GM18517 (cell line): ENCODE measurements around the gene AOAH.

ENCODE experiments used
- ATAC-seq: cut with Tn5 transposase; IDR thresholded peaks from one replicate; pipeline ENCODE4 v1.9.1; 2021; ENCODE audit warnings: mild to moderate bottlenecking, moderate library complexity; ENCODE audit not compliant: unreplicated experiment

The AOAH gene

DNA sequence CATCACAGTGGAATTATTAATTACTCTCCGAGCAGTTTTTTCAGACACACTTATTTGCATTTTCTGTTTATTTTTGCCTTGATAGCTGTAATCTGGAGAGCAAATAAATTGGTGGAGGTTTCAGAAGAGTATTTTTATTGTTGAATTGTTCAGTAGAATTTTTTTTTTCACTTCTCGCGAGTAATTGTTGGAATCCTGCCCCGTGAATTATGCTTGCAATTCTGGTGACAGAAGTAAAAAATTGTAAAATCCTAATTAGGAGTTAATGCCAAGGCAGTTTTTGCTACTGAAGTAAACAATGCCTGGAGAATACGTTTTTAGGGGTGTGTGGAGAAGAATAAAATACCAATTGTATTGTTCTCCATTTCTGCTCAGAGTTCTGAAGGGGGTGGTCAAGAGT, 88.2 kb downstream of the AOAH start:
- ATAC-seq = no peak

DNA sequence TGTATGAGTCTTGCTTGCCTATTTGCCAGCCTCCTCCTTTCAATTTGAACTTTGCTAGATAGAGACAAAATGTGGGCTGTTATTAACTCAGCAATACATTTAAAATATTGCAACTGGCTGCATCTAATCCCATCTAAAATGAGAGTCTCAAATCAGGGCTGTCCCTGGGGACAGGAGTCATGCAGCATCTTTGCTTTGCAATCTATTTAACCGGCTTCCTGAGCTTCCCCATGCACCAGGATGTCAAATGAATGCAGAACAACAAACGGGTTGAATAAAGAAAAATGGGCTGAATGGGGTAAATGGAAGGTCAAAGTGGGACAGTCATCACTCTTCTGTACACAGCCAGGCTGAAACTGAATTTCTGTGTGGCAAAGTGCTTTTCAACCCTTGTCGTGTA, 89.2 kb downstream of the AOAH start:
- ATAC-seq = no peak

DNA sequence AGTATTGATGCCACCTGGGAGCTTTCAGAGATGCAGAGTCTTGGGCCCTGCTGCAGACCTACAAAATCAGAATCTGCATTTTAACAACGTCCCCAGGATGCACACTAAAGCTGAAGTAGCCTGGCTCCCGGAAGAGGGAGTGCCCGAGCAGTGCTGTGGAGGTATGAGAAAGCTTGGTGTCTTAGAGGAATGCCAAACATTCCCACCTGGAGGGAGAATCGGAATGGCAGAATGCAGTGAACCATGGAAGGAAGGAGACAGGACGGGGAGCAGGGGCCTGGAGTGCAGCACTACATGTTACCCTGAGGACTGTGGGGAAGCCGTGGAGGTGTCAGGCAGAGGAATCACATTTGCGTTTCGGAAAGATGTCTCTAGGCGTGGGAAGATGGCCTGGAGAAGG, 90.9 kb downstream of the AOAH start:
- ATAC-seq = no peak

DNA sequence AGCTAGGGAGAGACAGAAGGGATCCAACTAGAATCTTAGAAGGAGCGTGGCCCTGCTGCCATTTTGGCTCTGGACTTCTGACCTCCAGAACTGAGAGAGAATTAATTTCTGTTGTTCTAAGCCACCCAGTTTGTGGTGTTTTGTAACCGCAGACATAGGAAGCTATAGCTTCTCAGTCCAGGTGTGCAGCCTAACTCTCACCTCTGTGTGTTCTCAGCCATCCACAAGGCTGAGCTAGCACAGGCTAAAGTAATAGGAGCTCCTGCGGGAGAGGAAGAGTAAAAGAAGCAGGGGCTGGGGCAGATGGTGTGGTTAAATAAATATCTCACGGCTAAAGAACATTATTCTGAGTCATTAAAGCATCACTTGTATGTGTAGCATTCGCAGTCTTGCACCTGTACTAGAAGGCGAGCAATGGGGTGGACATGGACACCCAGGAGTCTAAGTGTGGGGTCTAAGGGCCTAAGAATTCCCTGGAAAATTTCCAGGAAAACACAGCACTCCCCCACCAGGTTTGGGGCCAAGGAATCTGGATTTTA, 94.1 kb downstream of the AOAH start:
- ATAC-seq = no peak

DNA sequence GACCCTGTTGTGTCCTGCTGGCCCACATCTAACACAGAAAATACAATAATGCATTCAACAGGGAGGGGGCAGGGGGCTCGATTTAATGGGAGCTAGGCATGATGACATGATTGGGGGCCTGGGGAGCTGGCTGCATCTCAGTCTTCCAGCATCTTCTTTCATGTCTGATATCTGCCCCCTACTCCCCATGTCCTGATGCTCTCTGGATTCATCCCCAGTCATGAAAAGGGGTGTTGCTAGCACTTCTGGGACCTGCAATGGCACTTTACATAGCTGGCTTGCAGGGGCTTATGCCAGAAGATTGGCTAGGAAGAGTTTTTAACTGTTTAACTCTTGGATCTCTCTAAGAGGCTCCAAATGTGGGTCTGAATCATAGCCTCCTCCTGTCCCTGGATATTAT, 94.9 kb downstream of the AOAH start:
- ATAC-seq = no peak

DNA sequence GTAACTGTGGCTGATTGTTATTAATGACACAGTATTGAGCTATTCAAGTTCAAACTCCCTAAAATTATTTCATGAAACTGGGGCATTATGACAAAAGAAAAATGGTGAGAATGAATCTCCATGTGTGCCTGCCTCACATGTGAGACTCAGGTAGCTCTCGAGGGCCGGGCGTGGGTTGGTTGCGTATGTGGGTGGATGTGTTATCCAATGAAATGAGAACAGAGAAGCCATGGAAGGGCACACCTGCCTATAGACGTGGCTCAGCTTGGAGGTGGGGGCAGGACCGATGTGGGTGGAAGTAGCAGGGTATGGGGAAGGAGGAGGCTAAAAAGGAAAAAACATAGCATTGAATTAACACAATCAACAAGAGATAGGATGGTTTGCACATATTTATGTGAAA, 96.5 kb downstream of the AOAH start:
- no peak for ATAC-seq

DNA sequence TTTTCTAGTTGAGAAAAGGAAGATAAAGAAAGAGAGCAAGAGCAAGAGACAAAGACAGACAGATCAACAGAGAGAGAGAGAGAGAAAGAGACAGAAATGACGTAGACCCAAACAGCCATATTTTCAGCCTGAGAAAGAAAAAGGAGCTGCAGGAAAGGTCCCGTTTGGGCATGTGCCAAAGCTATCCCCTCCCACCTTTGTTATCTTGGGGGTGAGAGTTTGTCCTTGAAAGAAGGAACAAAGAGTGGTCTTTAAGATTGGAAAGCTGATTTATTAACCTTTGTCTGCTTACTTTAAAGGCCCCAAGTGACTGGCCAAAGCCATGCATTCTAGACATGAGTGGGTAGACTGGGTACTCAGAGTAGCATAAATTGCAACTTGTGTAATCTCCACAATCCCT, 98.2 kb downstream of the AOAH start:
- ATAC-seq = no peak

DNA sequence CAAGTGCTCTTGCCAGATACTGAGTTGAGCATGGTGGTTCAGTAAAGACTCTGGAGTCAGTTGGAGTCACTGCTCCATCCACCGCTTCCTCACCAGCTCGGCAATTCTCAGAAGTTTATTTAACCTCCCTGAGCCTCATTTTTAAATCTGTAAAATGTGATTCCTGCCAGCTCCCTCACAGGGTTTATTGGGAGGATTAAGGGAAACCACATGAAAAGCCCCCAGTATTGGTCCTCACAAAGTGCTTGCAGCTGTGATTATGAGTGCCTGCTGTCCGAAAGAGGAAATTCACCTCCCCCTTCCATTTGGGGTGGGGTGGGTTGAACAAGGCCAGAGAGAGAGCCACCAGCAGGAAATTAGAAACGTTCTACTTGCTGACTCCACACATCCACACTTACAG, 99.0 kb downstream of the AOAH start:
- ATAC-seq = no peak

DNA sequence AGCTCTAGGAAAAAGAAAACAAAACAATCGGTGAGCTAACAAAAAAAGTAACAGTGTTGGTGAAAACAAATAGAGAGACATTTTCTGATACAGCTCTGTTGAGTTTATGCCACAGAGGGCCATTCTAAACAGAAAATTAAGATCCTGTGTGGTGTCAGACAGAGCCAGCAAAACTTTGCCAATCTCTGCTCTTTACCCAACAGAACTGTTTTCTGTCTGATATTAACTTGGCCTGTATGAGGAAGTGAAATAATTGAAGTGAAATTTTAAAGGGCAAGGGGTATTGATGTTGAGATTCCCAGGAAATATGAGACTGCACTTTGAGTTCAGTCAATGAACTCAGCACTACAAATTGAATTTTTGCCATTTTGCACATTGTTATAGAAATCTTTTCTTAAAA, 101.0 kb downstream of the AOAH start:
- ATAC-seq = no peak

DNA sequence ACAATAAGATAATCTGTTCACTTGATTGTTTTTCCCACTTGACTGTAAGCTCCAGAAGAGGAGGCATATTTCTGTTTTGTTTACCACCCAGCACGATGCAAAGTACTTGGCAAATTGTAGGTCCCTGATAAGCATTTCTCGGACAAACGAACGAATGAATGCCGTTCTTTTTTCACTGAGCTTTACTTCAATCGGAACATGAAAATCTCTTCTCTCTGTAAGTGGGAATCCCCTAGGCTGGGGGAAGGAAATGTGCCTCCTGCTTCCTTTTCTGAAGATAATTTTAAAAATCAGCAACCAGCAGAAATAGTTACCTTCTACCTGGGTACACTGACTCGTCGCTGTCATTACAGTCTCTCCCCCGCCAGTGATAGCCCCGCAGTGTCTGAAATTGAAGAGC, 102.9 kb downstream of the AOAH start:
- no peak for ATAC-seq

DNA sequence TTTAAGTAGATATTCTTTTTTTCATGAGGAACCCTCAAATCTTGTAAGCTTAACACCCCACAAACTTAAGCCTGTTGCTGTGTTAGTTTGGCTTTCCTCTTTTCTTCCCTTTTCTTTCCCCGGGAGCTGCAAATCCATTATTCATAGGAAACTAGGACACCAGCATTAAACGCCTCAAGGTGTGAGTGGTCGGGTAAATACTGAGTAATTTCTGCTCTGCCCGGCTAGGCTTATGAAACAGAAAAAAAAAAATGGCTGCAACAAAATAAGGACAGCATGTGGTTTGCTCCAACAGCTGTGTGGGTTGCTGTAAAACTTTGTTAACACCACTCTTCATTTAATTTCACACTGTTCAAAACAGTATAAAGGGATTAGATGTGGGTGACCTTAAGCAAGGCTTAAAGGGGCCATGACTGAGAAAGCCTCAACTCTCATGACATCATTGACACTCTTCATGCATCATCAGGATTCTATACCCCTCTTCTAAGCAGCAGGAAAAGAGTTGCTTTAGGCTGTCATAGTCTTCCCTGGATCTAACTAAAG, 104.1 kb downstream of the AOAH start:
- no peak for ATAC-seq

DNA sequence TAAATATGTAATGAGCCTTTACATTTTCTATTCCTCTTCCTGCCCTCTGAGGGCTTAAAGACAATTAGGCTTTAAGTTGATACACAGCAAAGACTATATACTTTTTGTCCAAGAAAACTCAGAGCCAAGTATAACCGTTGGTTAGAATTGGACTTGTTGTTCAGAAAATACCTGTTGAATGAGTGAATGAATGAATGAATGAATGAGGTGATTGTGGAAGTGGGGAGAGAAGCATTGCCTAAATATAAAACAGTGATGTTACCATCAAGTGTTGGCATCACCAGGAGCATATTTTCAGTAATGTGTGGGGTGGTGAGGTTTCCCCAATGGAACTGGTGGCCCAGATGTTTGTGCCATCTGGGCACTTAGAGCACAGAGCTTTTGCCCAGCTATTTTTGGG, 106.9 kb downstream of the AOAH start:
- ATAC-seq = no peak

DNA sequence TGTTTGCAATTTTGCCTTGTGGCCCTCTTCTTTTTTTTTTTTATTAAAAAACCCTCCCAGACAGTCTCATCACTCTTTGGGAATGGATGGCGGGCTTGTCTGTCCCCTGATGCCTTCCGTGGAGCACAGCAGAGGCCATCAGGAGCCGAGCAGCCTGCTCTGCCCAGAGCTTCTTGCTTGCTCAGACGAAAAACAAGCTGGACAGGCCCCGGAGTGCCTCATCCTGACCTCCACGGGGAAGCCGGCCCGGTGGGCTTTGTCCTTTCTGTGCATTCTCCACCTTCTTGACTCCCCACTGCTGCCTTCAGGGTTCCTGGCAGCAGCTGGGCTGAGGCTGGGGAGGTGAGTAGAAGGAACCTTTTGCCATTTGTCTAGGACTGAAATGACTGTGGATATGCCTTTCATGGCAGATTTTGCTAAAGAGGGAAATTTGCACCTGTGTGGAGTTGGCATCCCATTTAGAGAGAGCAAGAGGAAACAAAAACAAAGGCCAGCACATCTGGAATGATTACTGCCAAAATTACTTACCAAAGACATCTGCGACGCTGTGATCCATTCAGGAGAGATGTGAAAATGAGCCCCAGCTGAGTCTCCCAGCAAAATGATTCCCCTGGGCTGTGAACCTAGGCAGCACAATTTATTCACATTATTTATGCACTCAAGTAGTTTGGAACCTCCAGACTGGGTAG, 108.3 kb downstream of the AOAH start:
- no peak for ATAC-seq

DNA sequence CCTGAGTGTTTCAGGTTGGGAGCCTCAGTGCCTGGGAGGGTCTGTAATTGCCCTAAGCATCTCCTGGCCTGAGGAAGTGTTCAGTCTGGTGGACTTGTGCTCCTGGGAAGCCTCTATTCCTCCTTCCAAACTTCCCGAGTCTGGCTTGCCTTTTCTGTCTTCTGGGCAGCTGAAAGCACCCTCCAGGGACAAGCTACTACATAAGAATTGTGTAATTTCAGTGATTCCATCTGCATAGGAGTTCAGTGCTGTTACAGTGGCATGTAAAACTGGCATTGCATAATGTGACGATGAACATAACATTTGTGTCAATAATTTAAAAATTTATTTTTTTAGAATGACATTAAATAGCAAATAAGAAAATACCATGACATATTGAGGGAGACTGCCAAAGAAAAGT, 109.3 kb downstream of the AOAH start:
- ATAC-seq = no peak

DNA sequence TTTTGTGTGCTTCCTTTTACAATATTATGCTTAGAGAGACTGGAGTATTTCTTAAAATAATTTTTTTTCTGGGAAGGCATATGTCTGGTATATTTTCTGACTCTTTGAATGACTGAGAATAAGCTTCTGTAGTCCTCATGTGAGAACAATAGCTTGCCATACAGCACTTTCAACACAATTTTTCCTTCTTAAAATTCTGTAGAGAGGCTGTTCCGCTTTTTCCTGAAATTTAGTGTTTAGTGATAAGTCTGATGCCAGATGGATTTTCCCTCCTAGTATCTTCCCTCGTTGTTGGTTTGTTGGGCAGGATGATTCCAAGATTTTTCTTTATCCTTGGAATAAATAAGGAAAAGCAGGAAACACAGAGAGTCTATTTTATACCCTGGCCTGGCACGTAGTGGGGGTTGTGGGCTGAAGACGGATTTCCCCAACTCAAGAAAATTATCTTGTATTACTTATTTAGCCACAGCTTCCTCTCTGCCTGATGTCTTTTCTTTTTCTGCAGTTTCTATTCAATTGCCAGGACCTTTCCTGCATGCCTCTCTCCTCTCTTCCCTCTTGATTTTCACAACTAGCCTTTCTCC, 111.2 kb downstream of the AOAH start:
- ATAC-seq = no peak

DNA sequence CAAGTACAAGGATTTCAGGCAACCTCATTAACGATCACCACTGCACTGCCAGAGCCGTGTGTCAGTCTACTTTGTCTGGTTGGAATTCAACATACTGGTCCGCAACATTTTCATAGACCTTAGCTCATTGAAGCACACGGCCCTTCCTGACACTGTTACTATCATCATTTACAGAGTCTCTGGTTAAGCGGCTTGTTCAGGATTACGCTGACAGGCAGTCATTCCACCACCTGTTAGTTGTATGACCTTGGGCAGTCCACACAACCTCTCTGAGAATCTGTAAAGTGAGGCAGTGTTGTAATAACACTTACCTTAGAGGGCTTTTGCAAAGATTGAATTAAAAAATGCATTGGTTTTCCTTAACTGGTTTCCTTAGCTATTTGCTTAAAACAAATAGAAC, 112.6 kb downstream of the AOAH start:
- ATAC-seq = no peak

DNA sequence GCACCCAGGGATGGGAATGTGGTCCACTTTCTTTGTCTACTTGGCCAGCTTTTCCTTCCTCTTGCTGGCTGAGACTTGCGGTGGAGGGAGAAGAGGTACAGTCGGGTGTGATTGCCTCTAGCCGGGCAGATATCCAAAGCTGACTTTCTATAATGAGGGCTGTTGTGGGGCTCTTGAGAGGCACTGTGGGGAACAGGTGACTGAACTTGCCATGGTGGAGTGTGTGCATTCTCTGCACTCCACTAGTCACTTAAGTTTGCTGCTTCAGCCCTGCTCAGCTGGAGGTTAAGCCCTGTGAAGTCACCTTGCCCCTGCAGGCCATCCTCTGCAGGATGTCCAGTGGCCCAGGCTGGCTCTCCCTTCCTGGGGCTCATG, 116.6 kb downstream of the AOAH start:
- ATAC-seq = no peak

DNA sequence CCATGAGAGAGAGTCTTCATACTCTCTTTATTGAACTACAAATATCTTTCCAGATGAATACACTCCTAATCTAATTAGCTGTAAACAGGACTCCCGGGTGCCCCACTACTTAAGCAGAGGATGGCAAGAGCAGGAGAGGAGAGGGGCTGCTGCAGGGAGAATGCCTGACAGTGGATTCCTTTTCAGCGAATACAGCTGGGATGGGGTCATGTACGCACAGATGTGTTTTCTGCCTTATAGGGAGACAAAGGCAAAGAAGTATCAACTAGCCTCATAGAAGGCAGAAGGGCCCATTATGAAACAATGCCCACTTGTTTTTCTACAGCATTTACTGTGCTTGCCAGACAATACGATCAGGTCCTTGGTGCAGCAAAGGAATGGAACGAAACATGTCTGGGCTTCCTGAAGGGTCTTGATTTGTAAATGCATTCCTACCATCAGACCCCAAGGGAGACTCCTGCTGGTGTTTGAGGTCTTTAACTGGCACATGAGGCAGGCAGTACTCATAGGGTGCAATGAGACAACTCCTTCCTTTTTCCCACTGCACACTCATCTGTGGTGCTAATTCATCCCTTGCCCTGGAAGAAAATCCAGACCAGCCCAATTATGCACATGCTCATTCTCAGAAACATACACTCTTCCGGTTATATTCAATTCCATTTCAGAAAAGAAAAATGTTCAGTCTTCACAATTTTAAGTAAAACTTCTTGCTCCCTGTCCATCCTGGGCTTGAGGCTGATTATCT, 117.1 kb downstream of the AOAH start:
- no peak for ATAC-seq

DNA sequence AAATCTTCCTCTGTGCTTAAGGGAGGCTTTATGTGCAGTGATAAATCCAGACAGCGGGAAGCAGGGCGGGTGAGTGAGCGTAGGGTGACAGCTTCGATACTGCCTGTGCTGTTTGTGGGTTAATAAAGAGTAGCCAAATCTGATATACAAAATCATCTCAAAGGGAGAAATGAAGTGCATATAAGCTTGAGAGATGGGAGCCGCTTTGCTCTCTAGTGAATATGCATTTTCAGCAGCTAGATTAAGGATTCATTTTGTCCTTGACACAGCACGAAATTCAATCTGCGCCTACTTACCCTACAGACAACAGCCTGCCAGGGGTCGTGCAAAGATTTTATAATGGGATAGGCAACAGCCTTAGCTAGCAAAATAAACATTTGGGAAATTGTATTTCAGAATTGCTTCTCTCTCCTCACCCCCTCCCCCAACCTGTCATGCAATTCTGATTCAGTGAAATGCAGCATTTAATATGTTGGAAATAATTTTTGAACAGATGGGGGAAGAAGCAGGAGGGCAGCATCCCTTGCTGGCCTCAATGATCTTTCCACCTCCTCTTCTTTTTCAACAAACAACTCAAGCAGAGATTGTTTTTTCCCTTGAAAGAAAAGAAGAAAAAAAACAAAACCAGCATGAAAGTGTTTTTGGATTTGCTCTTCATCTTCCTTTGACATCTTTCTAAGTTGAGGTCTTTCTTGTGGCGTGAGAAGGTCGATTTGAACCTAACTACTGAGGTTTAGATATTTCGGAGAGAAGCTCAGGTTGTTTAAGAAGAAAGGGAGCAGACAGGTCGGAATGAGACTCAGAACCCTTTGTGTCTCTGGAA, 117.9 kb downstream of the AOAH start:
- ATAC-seq = no peak

DNA sequence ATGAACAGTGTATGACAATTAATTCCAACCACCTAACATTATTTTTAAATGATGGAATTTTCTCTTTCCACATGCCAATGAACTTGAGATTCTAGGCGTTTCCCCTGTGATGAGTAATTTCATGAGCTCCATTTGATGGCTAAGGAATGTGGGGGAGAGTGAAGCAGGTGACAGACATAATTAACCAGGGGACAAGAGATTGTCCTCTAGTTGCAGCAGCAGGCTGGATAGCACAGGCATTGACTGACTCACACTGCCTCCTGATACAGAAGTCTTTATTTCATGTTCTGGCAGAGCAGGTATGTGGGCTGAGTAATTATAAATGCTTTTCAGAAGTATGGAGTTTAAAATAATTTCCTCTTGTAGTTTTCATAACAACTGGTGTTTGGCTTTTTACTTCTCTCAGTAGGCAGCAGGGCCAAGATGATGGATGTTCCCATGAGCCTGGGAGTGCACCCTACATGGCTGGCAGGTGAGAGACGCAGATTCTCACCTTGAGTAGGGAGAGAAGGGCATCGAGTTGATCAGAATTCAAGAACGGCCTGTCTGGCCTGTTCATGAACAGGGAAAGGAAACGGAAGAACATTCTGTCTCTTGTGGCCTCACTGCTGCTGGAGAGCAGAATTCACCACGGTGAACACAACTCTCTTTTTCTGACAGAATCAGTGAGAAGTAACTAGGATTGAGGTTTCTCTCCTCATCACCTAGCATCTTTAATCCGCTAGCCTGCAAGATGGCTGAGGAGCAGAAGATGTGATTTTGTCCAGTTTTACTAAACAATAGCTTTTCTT, 118.8 kb downstream of the AOAH start:
- no peak for ATAC-seq
